GM10266 (cell line): Measurements from ENCODE around the gene MRPS31.

ENCODE experiments used
- DNase-seq: peaks from one replicate; pipeline ENCODE4 v3.0.0; 2012; ENCODE audit errors: extremely low spot score
- CTCF ChIP-seq: IDR thresholded peaks from 2 replicates; pipeline ENCODE4 v1.5.1; 2012; ENCODE audit warnings: mild to moderate bottlenecking, low read depth; ENCODE audit not compliant: control insufficient read depth, insufficient read depth; ENCODE audit errors: missing control alignments

MRPS31 gene

GRCh38 chr13:40680659-40681323 lies 90.2 kb downstream of the MRPS31 start:
- no peak for DNase-seq
- TF ChIP-seq CTCF: no peak

DNA sequence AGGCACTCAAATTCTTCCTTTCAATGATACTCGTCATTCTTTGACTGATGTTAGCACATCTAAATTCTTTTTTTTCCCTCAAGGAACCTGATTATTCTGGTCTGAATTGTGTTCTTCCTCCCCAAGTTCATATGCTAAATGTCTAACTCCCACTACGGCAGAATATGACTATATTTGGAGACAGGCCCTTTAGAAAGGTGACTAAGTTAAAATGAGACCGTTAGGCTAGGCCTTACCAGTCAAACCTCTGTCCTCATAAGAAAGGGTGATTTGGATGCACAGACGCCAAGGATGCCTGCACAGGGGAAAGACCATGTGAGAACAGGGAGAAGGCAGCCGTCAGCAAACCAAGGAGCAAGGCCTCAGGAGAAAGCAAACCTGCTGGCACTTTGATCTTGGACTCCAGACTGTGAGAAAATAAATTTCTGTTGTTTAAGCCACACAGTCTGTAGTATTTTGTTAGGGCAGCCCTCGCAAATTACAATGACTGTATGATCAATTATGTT lies 91.5 kb downstream of the MRPS31 start:
- TF ChIP-seq CTCF: no peak
- DNase-seq: no peak
